ENCODE results near the gene AKNA.

Gene AKNA

DNA sequence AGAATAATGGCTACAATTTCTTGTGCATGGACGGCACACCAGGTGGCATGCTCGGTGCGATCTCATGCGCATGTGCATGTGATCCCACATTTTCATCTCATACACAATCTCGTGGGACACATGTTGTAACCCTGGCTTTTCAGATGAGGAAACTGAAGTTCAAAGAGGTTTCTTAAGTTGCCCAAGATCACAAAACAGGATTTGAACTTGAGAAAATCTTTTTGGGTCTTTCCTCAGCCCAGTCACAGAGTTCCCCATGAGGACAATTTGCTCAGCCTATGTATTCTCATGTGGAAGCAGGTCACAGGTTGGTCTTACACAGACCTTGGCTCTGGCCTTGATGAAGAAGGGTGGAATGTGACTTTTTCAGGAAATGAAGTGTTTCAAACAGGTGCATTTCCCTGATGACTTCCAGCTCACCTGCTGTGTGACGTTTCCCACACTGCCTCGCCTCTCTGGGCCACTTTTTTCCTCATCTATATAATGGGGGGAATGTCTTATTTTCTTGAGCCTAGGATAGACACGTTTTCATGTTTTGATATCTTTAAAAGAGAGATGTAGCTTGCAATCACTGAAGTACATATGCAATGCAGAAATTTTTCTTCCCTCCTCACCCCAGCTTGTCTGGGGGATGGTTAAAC is 71.9 kb downstream of the AKNA start:
- no peak for DNase-seq

DNA sequence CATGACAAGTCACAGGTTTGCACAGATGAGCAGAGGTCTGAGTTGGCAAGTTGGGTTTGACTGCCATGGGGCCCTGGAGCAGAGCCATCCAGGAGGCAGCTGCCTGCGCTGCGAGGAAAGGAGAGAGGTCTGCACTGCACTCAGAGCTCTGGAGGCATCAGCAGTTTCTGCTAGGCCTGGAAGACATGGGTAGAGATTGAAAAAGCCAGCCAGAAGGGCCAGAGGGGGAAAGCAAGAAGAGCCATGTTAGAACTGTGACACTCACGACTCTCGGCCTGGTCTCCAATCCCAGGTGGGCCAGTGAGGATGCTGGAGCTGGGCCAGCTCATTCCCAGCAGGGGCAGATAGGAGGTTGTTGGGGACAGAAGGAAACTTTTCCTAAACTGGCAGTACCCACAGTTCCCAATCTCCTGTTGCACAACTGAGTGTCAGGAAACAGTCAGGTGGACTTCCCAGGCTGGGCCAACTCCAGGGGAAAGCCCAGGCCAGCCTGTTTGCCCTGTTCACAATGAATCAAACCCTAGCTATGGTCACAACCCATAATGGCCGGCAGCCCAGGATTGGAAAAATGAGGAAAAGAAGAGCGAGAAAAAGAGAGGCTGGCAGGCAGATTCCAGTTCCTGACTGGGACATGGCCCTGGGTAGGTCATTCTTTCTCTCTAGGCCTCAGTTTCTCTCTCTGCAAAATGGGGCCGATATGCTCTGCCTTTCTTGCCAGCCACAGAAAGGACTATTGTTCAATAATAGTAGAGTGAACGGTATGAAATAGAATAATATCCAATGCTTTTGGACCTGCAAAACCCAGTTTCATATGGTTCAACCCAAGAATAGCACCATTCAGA is 72.7 kb downstream of the AKNA start:
- DNase-seq = peak; percentile 60

DNA sequence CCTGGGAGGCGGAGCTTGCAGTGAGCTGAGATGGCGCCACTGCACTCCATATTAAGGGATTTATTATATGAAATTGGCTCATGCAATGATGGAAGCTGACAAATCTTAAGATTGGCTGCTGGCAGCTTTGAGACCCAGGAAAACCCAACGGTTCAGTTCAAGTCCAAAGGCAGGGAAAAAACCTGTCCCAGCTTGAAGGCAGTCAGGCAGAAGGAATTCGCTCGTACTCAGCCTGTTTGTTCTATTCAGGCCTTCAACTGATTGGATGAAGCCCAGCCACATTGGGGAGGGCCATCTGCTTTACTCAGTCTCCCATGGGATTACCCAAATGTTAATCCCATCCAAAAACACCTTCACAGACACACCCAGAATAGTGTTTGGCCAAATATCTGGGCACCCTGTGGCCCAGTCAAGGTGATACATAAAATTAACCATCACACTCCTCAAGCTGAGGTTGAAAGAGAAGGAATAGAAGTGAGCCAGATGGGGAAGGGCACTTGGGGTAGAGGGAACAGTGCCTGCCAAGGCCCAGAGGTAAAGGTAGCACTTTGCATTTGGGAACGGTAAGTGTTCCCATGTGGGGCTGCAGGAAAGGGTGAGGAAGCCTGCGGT is 73.4 kb downstream of the AKNA start:
- peak; percentile 61 for DNase-seq

DNA sequence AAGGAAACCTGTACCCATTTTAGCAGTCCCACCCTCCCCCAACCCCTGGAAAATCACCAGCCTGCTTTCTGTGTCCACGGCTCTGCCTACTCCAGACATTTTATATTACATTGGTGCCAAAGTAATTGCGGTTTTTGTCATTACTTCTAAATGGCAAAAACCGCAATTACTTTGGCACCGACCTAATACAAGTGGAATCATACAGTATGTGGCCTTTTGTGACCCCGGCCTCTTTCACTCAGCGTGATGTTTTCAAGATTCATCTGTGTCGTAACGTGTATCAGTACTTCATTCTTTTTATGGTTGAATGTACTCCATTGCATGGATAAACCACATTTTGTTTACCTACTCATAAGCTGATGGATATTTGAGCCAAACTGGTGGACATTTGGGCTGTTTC is 74.6 kb downstream of the AKNA start:
- DNase-seq = no peak

DNA sequence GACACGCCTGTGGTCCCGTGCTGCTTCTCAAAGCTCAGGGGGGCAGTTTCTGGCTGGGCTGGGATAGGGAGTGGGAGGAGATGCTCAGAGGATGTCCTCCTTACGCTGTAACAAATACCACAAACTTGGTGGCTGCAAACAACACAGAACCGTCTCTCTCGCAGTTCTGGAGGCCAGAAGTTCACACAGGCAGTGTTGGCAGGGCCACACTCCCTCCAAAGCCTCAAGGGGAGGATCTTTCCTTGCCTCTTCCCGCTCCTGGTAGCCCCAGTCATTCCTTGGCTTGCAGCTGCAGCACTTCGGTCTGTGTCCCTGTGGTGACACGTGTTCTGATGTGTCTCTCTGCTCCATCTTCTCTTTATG is 75.3 kb downstream of the AKNA start:
- no peak for DNase-seq

DNA sequence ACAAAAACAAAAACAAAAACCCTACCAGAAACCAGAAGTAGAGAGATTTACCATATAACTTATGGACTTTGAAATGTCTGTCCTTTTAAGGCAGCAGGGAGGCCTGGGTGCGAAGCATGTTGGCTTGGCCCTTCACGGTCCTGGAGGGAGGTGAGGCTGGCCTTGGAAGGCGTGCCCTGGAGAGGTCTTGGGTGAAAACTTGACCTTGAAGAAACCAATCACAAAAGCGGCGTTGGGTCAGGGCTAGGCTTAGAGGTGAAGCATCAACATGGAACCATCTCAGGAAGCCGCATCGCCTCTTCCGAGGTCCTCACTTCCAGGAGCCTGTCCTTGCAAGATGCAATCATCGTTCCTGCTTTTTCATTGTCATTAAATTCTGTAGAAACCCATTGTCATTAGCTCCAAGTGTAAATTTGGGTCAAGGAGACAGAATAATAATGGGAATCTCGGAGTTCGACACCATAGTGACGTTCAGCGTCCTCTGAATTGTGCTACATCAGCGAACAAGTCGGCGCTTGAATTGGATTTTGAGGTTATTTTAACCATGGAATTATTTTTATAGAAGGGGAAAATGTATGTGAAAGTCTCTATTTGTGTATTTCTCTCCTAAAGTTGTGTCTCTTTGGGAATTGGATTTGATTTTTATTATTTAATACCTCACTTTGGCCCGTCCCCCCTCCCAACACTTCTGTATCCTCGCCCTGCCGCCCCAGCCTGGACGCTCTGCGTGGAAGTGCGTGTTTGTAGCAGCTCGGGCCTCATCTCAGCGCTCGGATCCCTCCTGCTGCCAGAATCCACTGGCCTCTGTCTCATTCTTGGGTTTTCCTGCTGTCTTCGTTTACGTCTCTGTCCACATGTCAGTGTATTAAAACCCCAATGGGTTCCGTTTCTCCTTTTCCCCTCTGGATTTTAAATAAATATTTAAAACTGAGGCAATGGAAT is 75.9 kb downstream of the AKNA start:
- DNase-seq = no peak

DNA sequence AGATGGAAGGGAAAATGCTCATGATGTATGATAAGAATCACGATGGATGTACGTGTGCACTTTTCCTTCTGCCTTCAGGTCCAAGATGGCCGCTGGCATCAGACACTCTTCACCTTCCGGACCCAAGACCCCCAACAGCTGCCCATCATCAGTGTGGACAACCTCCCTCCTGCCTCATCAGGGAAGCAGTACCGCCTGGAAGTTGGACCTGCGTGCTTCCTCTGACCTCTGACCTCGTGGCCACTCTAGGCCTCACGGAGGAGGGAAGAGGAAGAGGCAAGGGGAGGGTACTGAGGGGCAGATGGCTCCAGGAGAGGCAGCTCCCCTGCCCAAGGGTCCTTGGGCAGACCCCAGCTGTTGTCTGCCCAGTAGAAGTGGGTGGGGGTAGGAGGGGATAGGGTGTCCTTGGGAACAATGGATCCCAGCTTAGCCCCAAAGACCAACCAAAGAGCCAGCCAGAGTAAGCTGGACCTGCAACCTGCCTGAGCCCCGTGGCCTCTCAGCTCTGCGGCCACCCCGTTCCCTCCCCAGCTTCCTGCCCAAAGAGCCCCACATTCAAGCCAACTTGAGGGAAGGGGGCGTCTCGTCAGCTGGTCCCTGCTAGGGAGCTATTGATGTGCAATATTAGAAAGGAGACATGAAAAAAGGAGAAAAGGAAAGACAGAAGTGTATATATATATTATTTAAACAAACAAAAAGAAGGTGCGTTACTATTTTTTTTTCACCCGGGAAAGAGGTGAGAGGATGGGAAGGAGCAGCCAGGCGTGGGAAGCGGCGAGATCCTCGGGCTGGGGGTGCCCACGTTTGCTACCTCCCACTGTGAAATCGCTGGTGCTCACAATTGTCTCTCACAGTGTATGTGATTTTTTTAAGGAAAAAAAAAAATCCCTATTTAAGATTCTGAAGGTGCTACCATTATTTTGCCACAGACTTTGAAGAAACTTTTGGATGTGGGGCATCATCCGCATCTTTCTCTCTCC is 77.0 kb downstream of the AKNA start:
- no peak for DNase-seq

DNA sequence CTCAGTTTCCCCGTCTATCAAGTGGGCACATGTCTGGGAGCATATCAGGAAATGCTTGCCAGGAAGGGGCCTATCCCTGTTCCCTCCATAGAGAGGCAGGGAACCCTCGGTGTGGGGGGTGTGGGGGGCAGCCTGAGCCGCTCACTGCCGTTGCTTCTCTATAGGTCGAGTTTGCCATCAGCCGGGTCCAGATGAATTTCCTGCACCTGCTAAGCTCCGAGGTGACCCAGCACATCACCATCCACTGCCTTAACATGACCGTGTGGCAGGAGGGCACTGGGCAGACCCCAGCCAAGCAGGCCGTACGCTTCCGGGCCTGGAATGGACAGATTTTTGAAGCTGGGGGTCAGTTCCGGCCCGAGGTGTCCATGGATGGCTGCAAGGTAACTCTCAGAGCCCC is 78.7 kb downstream of the AKNA start:
- DNase-seq = no peak

DNA sequence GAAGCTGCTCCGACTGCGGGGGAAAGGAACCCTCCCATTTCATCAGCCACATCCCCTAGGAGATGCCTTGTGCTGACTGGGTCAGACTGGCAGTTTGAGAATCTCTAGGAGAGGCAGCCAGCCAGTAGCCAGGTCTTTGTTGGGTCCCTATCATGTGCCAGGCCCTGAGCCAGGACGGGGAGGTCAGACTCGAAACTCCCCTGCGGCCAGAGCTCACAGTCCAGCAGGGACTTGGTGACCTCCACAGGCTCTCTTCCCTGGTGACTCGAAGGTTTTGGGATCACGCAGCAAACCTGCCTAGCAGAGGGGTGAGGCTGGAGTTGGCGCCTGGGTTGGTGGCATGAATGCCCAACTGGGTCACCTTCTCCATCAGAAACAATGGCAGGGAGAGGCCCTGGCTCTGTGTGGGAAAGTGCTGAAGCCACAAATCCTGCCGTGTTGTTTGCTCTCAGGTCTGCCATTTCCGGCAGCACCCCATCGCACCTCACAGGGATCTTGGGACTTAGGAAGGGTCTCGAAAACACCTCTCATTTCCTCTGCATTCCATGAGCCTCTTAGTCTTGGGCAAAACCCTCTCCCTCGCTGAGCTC is 79.3 kb downstream of the AKNA start:
- no peak for DNase-seq

DNA sequence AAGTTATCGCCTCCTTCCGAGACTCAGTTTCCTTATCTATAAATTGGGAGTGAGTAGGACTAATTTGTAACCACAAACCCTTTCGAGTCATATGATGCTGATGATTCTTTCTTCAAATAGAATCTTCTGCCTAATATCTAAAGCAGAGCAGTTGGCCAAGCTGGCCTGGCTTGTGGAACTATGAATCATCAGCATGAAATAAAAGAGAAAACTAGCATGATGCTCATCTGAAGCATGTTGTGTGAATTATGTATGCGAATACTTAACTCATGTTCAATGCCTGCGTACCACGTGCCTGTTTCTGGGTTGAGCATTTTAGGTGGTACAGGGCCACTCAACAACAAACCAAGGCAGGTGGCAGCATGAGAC is 79.9 kb downstream of the AKNA start:
- DNase-seq = no peak

DNA sequence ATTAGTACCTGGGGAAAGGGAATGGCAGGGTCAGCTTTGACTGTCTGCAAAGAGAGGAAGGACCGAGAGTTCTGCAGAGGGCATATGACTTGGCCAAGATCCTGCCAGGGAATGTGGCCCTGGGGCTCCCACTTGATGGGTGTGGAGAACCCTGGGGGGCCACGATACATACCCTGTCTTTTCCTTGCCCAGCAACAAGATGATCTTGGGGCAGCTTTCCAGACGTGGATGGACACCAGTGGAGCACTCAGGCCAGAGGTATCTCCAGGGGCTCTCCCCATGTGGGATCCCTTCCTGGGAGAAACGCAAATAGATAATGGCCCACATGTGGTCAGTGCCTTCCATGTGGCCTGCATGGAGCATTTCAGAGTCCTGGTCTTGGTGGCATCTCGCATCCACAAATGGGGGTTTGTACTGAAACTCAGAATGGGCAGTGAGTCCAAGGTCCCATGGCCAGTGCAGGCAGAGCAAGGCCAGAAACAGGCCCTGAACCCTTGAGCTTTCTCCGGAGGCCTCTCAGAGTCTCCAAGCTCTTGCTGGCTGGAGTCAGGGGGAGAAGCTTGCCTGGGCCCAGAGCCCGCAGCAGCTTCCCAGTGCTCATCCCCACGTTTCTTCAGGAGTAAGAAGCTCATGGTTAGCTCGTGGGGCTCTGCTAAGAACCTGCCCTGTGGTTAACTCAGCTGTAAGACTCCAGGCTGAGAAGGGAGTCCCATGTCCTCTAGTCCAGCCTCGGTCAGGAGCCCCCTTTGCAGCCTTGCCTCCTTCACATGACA is 83.2 kb downstream of the AKNA start:
- no peak for DNase-seq

DNA sequence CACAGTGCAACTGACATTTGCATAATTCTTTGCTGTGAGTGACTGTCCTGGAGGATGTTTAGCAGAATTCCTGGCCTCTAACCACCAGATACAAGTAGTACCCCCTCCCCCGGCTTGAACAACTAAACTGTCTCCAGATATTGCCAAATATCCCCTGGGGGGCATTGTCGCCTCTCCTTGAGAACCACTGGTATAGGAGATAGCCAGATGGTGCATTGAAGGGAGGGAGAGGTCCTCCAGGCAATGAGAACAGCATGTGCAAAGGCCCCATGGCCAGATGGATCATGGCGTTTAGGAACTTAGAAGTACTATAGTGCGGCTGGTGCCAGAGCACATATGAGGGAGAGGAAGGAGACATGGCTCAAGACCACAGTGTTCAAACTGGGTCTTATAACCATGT is 83.8 kb downstream of the AKNA start:
- DNase-seq = no peak

DNA sequence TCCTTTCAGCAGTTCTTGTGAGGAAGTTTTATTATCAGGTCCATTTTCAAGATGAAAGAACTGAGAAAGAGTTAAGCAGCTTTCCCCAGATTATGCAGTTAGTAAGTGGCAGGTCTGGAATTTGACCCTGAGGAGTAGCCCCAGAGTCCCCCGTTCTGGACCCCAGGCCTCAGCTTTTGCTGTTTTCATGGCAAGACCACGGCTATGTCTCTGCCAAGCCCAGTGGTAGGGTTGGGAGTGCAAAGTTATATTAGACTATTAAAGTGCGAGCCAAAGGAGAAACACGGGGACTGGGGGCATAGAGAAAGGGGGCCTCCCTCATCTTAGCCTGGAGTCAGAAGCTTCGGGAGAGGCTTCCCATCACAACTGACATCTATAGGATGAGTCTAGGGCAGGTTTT is 84.2 kb downstream of the AKNA start:
- no peak for DNase-seq

DNA sequence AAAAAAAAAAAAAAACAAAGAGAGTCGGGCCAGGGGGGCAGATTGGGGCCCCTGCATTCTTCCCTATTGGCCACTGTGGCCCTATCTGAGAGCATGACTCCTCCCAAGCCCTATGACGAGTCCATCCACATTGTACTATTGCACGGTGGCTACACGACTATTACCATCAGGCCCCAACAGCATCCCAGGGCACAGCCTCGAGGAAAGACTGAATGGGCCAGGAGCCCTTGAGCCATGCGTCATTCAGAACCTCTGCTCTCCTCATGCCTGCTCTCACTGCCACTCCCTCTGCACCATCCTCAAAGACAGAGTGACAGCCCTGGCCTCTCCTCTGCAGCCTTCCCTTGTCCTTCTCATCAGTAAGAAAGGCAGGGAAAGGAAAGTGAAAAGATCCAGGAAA is 85.1 kb downstream of the AKNA start:
- no peak for DNase-seq

DNA sequence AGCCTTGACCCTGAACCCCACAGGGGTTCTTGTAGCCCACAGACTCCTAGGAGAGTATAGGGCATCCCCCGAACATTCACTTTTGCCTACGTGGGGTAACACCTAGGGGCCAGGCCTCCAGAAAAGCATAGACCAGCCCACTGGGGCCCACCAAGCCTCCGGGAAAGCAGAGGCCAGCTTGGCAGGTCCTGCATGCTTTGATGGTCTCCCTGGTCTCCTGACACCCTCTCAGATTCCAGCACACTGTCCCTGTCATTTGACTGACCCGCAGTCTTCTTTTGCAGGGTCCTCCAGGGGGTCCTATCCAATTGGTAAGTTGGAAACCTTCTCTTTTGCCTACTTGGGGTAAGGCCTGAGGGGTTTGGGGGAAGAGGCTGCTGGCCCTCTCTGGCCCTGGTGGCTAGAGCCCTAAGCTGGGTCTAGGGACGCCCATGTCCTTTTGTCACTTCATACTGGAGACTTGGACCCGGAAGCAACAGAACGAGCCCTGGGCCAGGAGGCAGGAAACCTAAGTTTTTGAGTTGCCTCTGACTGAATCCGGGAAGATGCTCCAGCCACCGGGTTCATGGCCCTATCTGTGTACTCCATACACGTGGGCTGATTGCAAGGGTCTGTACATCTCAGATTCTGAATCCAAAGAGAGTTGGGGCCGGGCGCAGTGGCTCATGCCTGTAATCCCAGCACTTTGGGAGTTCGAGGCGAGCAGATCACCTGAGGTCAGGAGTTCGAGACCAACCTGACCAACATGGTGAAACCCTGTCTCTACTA is 85.8 kb downstream of the AKNA start:
- no peak for DNase-seq

DNA sequence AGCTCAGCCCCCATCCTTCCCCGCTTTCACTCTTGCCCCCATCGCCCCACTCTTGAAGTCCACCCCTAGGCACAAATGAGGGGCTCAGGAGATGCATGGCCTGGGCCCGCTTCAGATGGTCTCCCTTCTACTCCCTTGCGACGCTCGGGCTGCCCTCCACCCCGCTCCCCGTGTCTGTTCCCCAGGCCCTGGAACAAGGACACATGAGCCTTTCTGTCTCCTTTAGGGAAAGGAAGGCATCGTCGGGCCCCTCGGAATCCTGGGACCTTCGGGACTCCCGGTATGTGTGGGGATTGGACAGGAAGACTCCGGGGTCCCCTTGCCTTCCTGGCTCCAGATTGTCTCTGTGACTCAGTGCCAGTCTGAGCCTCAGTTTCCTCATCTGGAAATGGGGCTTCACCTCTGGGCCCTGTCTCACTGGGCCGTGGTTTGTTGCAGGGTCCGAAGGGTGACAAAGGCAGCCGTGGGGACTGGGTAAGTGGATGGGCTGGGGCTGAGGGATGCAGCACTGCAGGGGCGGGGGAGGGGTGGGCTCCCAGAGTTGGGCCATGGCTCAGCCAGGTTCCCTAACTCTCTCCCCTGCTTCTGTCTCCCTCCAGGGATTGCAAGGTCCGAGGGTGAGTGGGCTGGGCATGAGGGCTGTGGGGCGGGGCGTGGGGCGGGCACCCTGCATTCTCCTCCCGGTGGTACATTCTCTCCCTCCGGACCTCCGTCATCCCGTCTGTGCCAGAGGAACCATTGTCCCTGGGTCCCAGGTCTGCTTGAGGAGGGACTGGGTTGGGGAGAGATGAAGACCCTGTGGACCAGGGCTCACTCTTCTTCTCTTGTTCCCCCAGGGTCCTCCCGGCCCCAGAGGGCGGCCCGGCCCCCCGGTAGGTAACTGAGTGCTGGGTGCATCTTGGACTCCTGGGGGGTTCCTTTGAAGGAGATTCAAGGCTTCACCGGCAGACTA is 86.7 kb downstream of the AKNA start:
- DNase-seq = no peak

DNA sequence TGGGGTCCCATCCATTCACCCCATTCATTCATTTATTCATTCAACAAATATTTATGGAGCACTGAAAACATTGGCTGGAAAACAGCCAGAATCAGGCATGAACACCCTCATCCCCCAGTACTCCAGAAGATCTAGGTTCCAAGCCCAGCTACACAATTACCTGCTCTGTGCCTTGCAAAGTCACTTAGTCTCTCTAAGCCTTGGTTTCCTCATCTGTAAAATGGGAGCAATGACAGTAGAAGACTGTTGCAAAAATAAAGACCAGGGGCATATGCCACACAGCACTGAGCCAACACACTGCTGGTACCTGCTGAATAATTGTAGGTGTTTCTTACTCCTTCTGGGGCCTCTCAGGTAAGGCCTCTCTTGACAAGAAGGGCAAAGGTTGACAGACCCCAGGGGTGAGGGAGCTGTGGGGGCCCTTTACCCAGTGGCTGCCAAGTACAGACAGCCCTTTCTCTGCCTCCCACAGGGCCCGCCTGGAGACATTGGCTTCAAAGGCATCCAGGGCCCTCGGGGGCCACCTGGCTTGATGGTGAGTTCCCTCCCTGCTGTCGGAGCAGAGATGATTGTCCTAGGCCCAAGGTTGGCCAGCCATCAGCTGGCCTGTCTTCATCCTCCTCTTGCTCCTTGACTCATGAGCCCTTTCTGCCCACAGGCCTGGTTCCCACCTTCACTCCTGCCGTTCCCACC is 87.5 kb downstream of the AKNA start:
- no peak for DNase-seq

Data from NCI-H446 treated with DMSO at 0.1 percent for 48 hours (cell line).